Endothelial cell of umbilical vein (primary cell): Measurements from ENCODE around the gene HOXB5.

Source experiments
- EZH2 ChIP-seq: IDR thresholded peaks from 2 replicates; pipeline ENCODE4 v1.6.1; 2012; ENCODE audit warnings: borderline replicate concordance, low read depth, mild to moderate bottlenecking, moderate library complexity, low read length, inconsistent platforms; ENCODE audit not compliant: severe bottlenecking
- FOS ChIP-seq: IDR thresholded peaks from 2 replicates; pipeline ENCODE4 v1.6.1; 2011; ENCODE audit warnings: mild to moderate bottlenecking, low read length, moderate library complexity, borderline replicate concordance; ENCODE audit not compliant: insufficient read depth
- MYC ChIP-seq: IDR thresholded peaks from one replicate; pipeline ENCODE4 v1.6.1; 2011; ENCODE audit warnings: mild to moderate bottlenecking, low read depth, low read length
- POLR2A ChIP-seq: IDR thresholded peaks from 2 replicates; pipeline ENCODE4 v1.6.1; 2012; ENCODE audit warnings: low read depth, mild to moderate bottlenecking, control low read depth, low read length
- POLR2AphosphoS5 ChIP-seq: IDR thresholded peaks from 2 replicates; pipeline ENCODE4 v1.6.1; 2012; ENCODE audit warnings: low read depth, mild to moderate bottlenecking, control low read depth, low read length, moderate library complexity; ENCODE audit not compliant: insufficient read depth
- TF ChIP-seq, protein P1 (sequence below), 2 donors: IDR thresholded peaks; 1 replicate in 1 of 2; 2 replicates in 1 of 2; pipeline ENCODE4 v1.5.1; 2011; ENCODE audit warnings: low read length in 2 of 2, mild to moderate bottlenecking in 2 of 2, moderate library complexity in 2 of 2, control low read depth in 1 of 2, inconsistent platforms in 1 of 2, low read depth in 1 of 2; ENCODE audit not compliant: insufficient read depth in 1 of 2; ENCODE audit errors: extremely low read depth in 1 of 2

DNA sequence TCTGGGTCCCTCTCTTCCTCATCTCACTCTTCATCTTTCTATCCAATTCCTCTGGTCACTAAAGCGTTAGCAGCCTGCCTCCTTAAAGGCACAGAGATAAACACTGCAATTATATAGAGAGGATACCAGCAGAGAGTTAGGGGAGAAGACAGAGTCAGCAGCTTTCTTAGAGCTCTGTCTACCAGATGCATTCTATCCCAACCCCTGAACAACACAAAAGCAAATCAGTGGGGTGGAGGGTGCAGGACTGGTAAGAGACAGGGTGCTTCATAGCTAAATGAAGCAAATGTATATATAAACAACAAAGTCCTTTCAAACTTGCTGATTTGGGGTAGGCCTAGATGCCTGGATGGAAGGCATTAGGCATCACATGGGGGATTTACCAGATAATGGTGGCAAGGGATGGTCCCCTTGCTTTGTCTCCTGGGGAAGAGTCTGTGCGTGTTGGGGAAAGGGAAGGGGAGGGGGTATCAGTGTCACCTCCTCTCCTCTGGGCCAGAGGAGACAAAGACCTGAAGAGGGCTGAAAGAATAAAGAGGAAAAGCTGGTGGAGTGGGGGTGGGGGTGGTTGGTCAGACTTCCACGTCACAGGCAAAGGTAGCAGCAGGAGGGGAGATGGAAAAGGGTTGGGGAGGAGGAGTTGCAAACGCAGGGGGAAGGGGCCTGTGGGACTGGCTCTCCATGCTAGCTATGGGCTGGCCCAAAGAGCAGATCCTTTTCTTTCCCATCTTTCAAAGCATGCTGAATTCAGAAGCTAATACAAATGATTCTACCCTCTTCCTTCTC, 27.5 kb downstream of the HOXB5 start:
- TF ChIP-seq POLR2A (no peak), POLR2AphosphoS5 (no peak), EZH2 (no peak), FOS (no peak), MYC (no peak)
- TF ChIP-seq, protein P1, sequence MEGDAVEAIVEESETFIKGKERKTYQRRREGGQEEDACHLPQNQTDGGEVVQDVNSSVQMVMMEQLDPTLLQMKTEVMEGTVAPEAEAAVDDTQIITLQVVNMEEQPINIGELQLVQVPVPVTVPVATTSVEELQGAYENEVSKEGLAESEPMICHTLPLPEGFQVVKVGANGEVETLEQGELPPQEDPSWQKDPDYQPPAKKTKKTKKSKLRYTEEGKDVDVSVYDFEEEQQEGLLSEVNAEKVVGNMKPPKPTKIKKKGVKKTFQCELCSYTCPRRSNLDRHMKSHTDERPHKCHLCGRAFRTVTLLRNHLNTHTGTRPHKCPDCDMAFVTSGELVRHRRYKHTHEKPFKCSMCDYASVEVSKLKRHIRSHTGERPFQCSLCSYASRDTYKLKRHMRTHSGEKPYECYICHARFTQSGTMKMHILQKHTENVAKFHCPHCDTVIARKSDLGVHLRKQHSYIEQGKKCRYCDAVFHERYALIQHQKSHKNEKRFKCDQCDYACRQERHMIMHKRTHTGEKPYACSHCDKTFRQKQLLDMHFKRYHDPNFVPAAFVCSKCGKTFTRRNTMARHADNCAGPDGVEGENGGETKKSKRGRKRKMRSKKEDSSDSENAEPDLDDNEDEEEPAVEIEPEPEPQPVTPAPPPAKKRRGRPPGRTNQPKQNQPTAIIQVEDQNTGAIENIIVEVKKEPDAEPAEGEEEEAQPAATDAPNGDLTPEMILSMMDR (IDR thresholded peaks at IDR 0.05; ENCODE audit: extremely low read depth in 1 of 2, insufficient read depth in 1 of 2, low read depth in 1 of 2, low read length in 2 of 2) = no peak
